Dendritic cell treated with granulocyte-macrophage colony-stimulating factor and Interleukin-4, amounts not matched to agents 40 ng/mL and 50 ng/mL, for 4 days (primary cell): Measurements from ENCODE around the gene BCL6.

Source experiments
- H3K27ac Mint-ChIP-seq: one replicate; pipeline ENCODE4 v1.8.0; 2022; ENCODE audit warnings: mild to moderate bottlenecking, mixed read lengths
- H3K27me3 Mint-ChIP-seq: one replicate; pipeline ENCODE4 v1.8.0; 2022; ENCODE audit warnings: mild to moderate bottlenecking, mixed read lengths
- H3K36me3 Mint-ChIP-seq: one replicate; pipeline ENCODE4 v1.8.0; 2022; ENCODE audit warnings: low read depth, mixed read lengths
- H3K4me1 Mint-ChIP-seq: one replicate; pipeline ENCODE4 v1.8.0; 2022; ENCODE audit warnings: low read depth, mixed read lengths
- H3K4me3 Mint-ChIP-seq: one replicate; pipeline ENCODE4 v1.8.0; 2022; ENCODE audit warnings: mild to moderate bottlenecking, moderate library complexity, mixed read lengths
- H3K9me3 Mint-ChIP-seq: one replicate; pipeline ENCODE4 v1.8.0; 2022; ENCODE audit warnings: mixed read lengths
- intact Hi-C: fragments of 100-400 bp; cut with micrococcal nuclease; formaldehyde crosslinking; loops from one replicate; pipeline ENCODE4 v1.15.0; 2022

Gene BCL6

DNA sequence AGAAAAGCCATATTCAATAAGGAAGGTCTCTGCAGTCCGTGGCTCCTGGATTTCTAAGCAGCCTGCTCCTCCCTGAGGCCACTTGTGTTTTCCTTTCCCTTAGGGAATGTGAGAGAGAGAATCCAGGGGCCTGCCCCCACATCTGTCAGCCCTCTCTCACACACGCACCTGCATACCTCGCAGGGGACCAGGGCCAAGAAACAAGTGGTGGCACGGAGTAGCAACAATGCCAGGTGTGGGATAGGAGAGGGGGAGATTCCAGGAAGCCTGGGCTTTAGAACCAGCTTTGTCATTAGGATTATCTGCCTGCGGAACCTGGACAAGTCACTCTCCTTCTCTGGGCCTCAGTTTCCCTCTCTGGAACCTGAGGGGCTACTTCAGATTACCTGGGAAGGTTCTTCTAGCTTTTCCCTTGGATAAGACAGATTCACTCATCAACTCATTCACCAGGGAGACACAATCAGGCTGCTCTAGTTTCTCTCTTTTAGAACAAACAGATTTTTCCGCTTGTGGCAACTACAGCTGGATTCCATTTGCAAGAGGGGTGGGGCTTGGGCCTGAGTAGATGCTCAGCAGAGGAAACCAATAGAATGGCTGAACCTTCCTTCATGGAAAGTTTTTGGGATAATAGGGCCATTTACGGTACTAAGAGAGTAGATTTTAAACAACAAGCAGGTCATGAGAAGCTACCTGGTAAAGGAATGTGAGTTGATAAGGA lies 19.5 kb downstream of the BCL6 start:
- peaks cover 100% of the 10 kb centered on the region for H3K36me3 Mint-ChIP-seq
- no peaks in the 10 kb centered on the region for H3K9me3 Mint-ChIP-seq
- H3K4me3 Mint-ChIP-seq = no peak overlapping the region
- intact Hi-C loops = no loop called here
- no peaks in the 10 kb centered on the region for H3K27me3 Mint-ChIP-seq
- H3K4me1 Mint-ChIP-seq = no peaks in the 10 kb centered on the region
- H3K27ac Mint-ChIP-seq = no peak overlapping the region

DNA sequence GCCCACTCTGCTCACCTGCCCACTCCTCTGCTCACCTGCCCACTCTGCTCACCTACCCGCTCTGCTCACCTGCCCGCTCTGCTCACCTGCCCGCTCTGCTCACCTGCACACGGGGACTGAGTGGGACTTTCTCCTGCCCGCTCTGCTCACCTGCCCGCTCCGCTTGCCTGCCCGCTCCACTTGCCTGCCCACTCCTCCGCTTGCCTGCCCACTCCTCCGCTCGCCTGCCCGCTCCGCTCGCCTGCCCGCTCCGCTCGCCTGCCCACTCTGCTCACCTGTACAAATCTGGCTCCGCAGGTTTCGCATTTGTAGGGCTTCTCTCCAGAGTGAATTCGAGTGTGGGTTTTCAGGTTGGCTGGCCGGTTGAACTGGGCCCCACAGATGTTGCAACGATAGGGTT lies 20.0 kb downstream of the BCL6 start:
- no peak overlapping the region for H3K4me3 Mint-ChIP-seq
- peaks cover 100% of the 10 kb centered on the region for H3K36me3 Mint-ChIP-seq
- H3K27ac Mint-ChIP-seq = no peak overlapping the region
- no peaks in the 10 kb centered on the region for H3K9me3 Mint-ChIP-seq
- H3K4me1 Mint-ChIP-seq = peaks cover 4% of the 10 kb centered on the region
- intact Hi-C loops = no loop called here
- H3K27me3 Mint-ChIP-seq = no peaks in the 10 kb centered on the region

GRCh38 chr3:187722206-187722612 lies 23.1 kb downstream of the BCL6 start:
- intact Hi-C loops = no loop called here
- Mint-ChIP-seq H3K4me1 (peaks cover 15% of the 10 kb centered on the region), H3K4me3 (no peak overlapping the region), H3K27ac (no peak overlapping the region), H3K9me3 (no peaks in the 10 kb centered on the region), H3K36me3 (peaks cover 73% of the 10 kb centered on the region), H3K27me3 (no peaks in the 10 kb centered on the region)

DNA sequence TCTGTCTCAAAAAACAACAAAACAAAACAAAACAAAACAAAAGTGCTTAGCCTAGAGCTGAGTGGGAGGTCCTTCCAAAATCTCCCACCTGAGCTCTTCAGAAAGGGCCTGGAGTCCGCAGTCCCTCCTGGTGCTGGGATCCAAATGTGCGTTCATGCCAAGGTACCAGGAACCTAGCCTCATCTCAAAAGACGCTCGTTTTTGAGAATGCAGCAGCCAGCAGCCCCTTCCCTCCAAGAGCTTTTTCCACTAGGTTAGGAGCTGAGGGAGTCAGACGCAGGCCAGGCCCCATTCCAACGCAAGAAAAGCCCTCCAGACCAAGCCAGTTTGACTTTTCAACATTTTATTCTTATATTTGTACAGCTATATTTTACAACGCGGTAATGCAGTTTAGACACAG lies 24.2 kb downstream of the BCL6 start:
- H3K36me3 Mint-ChIP-seq = peaks cover 61% of the 10 kb centered on the region
- no peaks in the 10 kb centered on the region for H3K9me3 Mint-ChIP-seq
- no peak overlapping the region for H3K4me3 Mint-ChIP-seq
- H3K4me1 Mint-ChIP-seq = peaks cover 15% of the 10 kb centered on the region
- intact Hi-C loops = no loop called here
- no peak overlapping the region for H3K27ac Mint-ChIP-seq
- no peaks in the 10 kb centered on the region for H3K27me3 Mint-ChIP-seq

GRCh38 chr3:187720337-187720670 lies 25.0 kb downstream of the BCL6 start:
- Mint-ChIP-seq H3K9me3 (no peaks in the 10 kb centered on the region), H3K27me3 (no peaks in the 10 kb centered on the region), H3K4me3 (no peak overlapping the region), H3K4me1 (peaks cover 15% of the 10 kb centered on the region), H3K27ac (peak overlapping the region; percentile 52), H3K36me3 (peaks cover 54% of the 10 kb centered on the region)
- intact Hi-C loops = no loop called here

- Mint-ChIP-seq H3K27ac (peak overlapping the region; percentile 52), H3K4me1 (peaks cover 19% of the 10 kb centered on the region), H3K27me3 (no peaks in the 10 kb centered on the region), H3K36me3 (peaks cover 48% of the 10 kb centered on the region), H3K4me3 (no peak overlapping the region), H3K9me3 (no peaks in the 10 kb centered on the region)
- intact Hi-C loops = loop anchor here (10.0 kb wide), 1 partner anchor 495 kb away; no protein-coding TSS in a partner anchor
Observed at GRCh38 chr3:187719628-187720336, 25.5 kb downstream of the BCL6 start.

DNA sequence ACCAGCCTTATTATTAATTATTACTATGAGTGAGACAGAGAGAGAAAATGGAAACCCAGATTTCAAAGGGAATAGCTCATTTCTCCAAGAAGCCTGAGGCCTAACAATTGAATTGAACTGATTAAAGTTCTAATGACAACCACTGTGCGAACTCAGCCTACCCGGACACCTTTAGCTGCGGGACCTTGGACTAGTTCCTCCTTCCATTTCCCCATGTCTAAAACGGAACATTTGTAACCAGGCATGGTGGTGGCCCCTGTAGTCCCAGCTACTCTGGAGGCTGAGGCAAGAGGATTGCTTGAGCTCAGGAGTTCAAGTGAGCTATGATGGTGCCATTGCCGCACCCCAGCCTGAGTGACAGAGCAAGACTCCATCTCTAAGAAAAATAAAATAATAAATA lies 26.5 kb downstream of the BCL6 start:
- peak overlapping the region; percentile 25 for H3K27ac Mint-ChIP-seq
- no peaks in the 10 kb centered on the region for H3K9me3 Mint-ChIP-seq
- peaks cover 24% of the 10 kb centered on the region for H3K4me1 Mint-ChIP-seq
- intact Hi-C loops = loop anchor here (10.0 kb wide), 1 partner anchor 494 kb away; no protein-coding TSS in a partner anchor
- H3K27me3 Mint-ChIP-seq = no peaks in the 10 kb centered on the region
- peaks cover 39% of the 10 kb centered on the region for H3K36me3 Mint-ChIP-seq
- H3K4me3 Mint-ChIP-seq = no peak overlapping the region

DNA sequence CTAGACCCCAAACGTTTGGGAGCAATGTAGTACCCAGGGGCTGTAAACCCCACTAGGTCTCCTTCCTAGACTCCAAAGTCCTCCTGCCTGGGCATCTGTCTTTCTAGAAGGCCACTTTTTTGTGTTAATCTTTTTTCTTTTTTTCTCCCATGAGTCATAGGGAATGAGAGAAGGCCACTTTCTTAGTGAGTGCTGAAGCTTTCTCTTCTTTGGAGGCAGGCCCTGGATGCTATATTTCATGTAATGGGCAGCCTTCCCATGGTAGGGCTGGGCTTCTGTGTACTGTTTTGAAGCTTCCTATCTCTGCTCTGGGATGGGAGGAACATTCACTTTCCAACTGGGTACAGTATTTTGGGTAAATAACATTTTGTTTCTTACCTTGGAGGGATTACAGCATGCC lies 27.7 kb downstream of the BCL6 start:
- Mint-ChIP-seq H3K36me3 (peaks cover 26% of the 10 kb centered on the region), H3K4me1 (peaks cover 24% of the 10 kb centered on the region), H3K27ac (no peak overlapping the region), H3K27me3 (no peaks in the 10 kb centered on the region), H3K9me3 (no peaks in the 10 kb centered on the region), H3K4me3 (no peak overlapping the region)
- intact Hi-C loops = loop anchor here (10.0 kb wide), 1 partner anchor 493 kb away; no protein-coding TSS in a partner anchor

DNA sequence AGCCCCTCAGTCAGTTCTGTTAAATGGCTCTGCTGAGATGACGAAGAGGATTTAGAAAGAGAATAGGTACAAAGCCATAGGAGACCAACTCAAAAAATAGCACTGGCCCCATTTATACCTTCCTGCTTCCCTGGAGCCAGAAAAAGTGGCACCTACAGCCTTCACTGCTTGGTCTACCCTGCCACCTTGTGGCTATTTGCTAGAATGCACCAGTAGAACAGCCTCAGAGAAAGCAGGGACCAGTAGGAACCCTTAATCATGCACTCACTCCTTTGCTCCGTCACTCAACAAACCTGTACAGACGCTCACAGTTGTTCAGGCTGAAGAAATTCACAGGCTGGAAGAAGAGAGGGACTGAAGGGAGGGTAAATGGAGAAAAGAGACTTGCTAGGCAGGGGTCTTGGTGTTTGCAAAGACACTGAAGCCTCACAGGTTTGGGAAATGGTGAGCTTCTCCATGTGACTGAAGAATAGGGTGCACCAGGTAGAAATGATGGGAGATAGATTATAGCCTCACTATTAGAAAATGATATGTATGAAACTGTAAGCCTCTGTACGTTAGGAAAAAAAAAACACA lies 30.8 kb downstream of the BCL6 start:
- Mint-ChIP-seq H3K4me3 (no peak overlapping the region), H3K27me3 (no peaks in the 10 kb centered on the region), H3K4me1 (peaks cover 14% of the 10 kb centered on the region), H3K9me3 (no peaks in the 10 kb centered on the region), H3K36me3 (no peaks in the 10 kb centered on the region), H3K27ac (no peak overlapping the region)
- intact Hi-C loops = loop anchor here (1.0 to 10.0 kb wide), 4 partner anchors 36 to 490 kb away; no protein-coding TSS in a partner anchor

- Mint-ChIP-seq H3K36me3 (no peaks in the 10 kb centered on the region), H3K9me3 (no peaks in the 10 kb centered on the region), H3K4me1 (peaks cover 9% of the 10 kb centered on the region), H3K27ac (no peak overlapping the region), H3K4me3 (no peak overlapping the region), H3K27me3 (no peaks in the 10 kb centered on the region)
- intact Hi-C loops = loop anchor here (10.0 kb wide), 1 partner anchor 489 kb away; no protein-coding TSS in a partner anchor
Observed at GRCh38 chr3:187713504-187713903, 31.8 kb downstream of the BCL6 start.

GRCh38 chr3:187709155-187709554 lies 36.1 kb downstream of the BCL6 start:
- no peak overlapping the region for H3K27ac Mint-ChIP-seq
- no peak overlapping the region for H3K4me3 Mint-ChIP-seq
- no peaks in the 10 kb centered on the region for H3K27me3 Mint-ChIP-seq
- H3K9me3 Mint-ChIP-seq = no peaks in the 10 kb centered on the region
- peaks cover 10% of the 10 kb centered on the region for H3K4me1 Mint-ChIP-seq
- intact Hi-C loops = no loop called here
- no peaks in the 10 kb centered on the region for H3K36me3 Mint-ChIP-seq

- H3K27me3 Mint-ChIP-seq = no peaks in the 10 kb centered on the region
- H3K36me3 Mint-ChIP-seq = no peaks in the 10 kb centered on the region
- intact Hi-C loops = no loop called here
- no peak overlapping the region for H3K27ac Mint-ChIP-seq
- H3K9me3 Mint-ChIP-seq = no peaks in the 10 kb centered on the region
- H3K4me1 Mint-ChIP-seq = peaks cover 10% of the 10 kb centered on the region
- no peak overlapping the region for H3K4me3 Mint-ChIP-seq
Observed at GRCh38 chr3:187708696-187709095, 36.6 kb downstream of the BCL6 start.

- intact Hi-C loops = no loop called here
- Mint-ChIP-seq H3K27me3 (no peaks in the 10 kb centered on the region), H3K4me3 (no peak overlapping the region), H3K36me3 (no peaks in the 10 kb centered on the region), H3K27ac (no peak overlapping the region), H3K4me1 (peaks cover 10% of the 10 kb centered on the region), H3K9me3 (no peaks in the 10 kb centered on the region)
Observed at GRCh38 chr3:187706971-187707370, 38.3 kb downstream of the BCL6 start.

GRCh38 chr3:187705164-187705563 lies 40.1 kb downstream of the BCL6 start:
- Mint-ChIP-seq H3K9me3 (no peaks in the 10 kb centered on the region), H3K4me3 (no peak overlapping the region), H3K36me3 (no peaks in the 10 kb centered on the region), H3K4me1 (peaks cover 10% of the 10 kb centered on the region), H3K27me3 (peaks cover 5% of the 10 kb centered on the region), H3K27ac (no peak overlapping the region)
- intact Hi-C loops = no loop called here
